Amniotic epithelial cell (primary cell): ENCODE measurements around the gene MAP4.

ENCODE experiments used
- DNase-seq: peaks from one replicate; pipeline ENCODE4 v3.0.0-alpha.2; 2010; ENCODE audit warnings: low read depth

The MAP4 gene

GRCh38 chr3:47865192-47865591 lies 151.0 kb downstream of the MAP4 start:
- peak; percentile 24 for DNase-seq

- DNase-seq, result no peak
These were observed 152.7 kb downstream of the MAP4 start for GRCh38 chr3:47863391-47864128.

GRCh38 chr3:47859956-47860605 lies 156.1 kb downstream of the MAP4 start:
- no peak for DNase-seq

GRCh38 chr3:47857151-47857550 lies 159.1 kb downstream of the MAP4 start:
- no peak for DNase-seq

- no peak for DNase-seq
These were observed 159.5 kb downstream of the MAP4 start for GRCh38 chr3:47856669-47857068.

- DNase-seq, result no peak
These were observed 160.5 kb downstream of the MAP4 start for GRCh38 chr3:47855461-47856383.

GRCh38 chr3:47854720-47855455 lies 161.3 kb downstream of the MAP4 start:
- no peak for DNase-seq

GRCh38 chr3:47854267-47854666 lies 161.9 kb downstream of the MAP4 start:
- no peak for DNase-seq

GRCh38 chr3:47852604-47853602 lies 163.3 kb downstream of the MAP4 start:
- no peak for DNase-seq

- no peak for DNase-seq
These were observed 164.2 kb downstream of the MAP4 start for GRCh38 chr3:47851888-47852603.

GRCh38 chr3:47850564-47851410 lies 165.4 kb downstream of the MAP4 start:
- no peak for DNase-seq

- peak; percentile 32 for DNase-seq
These were observed 166.3 kb downstream of the MAP4 start for GRCh38 chr3:47849699-47850563.

GRCh38 chr3:47849186-47849698 lies 167.0 kb downstream of the MAP4 start:
- no peak for DNase-seq

GRCh38 chr3:47848599-47849117 lies 167.6 kb downstream of the MAP4 start:
- no peak for DNase-seq

GRCh38 chr3:47847801-47848518 lies 168.3 kb downstream of the MAP4 start:
- DNase-seq, result no peak

GRCh38 chr3:47847260-47847659 lies 169.0 kb downstream of the MAP4 start:
- DNase-seq, result no peak

GRCh38 chr3:47846880-47847248 lies 169.4 kb downstream of the MAP4 start:
- DNase-seq, result no peak
